Neural progenitor cell (in vitro differentiated cells): Measurements from ENCODE around the gene DYSF.

ENCODE experiments used
- EZH2 ChIP-seq: fragments of 200-600 bp; sonication (generic); IDR thresholded peaks from 2 replicates; pipeline ENCODE4 v1.6.1; 2017; ENCODE audit warnings: antibody characterized with exemption, mild to moderate bottlenecking, moderate library complexity
- EZH2phosphoT487 ChIP-seq: fragments of 200-600 bp; sonication (generic); IDR thresholded peaks from 2 replicates; pipeline ENCODE4 v1.6.1; 2017; ENCODE audit warnings: antibody characterized with exemption
- TF ChIP-seq, protein P1 (sequence below): fragments of 200-600 bp; sonication (generic); IDR thresholded peaks from 2 replicates; pipeline ENCODE4 v1.5.1; 2017; ENCODE audit warnings: antibody characterized with exemption, mild to moderate bottlenecking

GRCh38 chr2:71679491-71679890, 226.1 kb downstream of the DYSF start:
- TF ChIP-seq, protein P1, sequence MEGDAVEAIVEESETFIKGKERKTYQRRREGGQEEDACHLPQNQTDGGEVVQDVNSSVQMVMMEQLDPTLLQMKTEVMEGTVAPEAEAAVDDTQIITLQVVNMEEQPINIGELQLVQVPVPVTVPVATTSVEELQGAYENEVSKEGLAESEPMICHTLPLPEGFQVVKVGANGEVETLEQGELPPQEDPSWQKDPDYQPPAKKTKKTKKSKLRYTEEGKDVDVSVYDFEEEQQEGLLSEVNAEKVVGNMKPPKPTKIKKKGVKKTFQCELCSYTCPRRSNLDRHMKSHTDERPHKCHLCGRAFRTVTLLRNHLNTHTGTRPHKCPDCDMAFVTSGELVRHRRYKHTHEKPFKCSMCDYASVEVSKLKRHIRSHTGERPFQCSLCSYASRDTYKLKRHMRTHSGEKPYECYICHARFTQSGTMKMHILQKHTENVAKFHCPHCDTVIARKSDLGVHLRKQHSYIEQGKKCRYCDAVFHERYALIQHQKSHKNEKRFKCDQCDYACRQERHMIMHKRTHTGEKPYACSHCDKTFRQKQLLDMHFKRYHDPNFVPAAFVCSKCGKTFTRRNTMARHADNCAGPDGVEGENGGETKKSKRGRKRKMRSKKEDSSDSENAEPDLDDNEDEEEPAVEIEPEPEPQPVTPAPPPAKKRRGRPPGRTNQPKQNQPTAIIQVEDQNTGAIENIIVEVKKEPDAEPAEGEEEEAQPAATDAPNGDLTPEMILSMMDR, result no peak
- TF ChIP-seq EZH2, result no peak
- TF ChIP-seq EZH2phosphoT487, result no peak
